ENCODE results near the gene LRSAM1. TPM values are rescaled to one million over a fixed set of nuclear protein-coding genes. Genes with fewer than 3 reads are reported as not detected.

The LRSAM1 gene
- total and polyA plus RNA-seq, 9 of the 15 experiments (the other 6 are each of a cell fraction or from before 2014, with no cell fraction given): 0.07 to 16.2 (median 4.7) TPM

GRCh38 chr9:127422787-127423186, 28.5 kb upstream of the LRSAM1 start:
- no peak for TF ChIP-seq ZC3H4 (CRISPR knock-in tag; IDR thresholded peaks at IDR 0.05; ENCODE audit: borderline replicate concordance)
- no peak for TF ChIP-seq EZH2 (IDR thresholded peaks at IDR 0.05; ENCODE audit: borderline replicate concordance, low read depth, low read length)
- no peak for TF ChIP-seq STAG1 (CRISPR knock-in tag; IDR thresholded peaks at IDR 0.05; ENCODE audit: borderline replicate concordance)
- no peak for TF ChIP-seq KAT8 (IDR thresholded peaks at IDR 0.05; ENCODE audit: low read depth)
- TF ChIP-seq, protein P1, sequence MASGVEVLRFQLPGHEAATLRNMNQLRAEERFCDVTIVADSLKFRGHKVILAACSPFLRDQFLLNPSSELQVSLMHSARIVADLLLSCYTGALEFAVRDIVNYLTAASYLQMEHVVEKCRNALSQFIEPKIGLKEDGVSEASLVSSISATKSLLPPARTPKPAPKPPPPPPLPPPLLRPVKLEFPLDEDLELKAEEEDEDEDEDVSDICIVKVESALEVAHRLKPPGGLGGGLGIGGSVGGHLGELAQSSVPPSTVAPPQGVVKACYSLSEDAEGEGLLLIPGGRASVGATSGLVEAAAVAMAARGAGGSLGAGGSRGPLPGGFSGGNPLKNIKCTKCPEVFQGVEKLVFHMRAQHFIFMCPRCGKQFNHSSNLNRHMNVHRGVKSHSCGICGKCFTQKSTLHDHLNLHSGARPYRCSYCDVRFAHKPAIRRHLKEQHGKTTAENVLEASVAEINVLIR (CRISPR knock-in tag; IDR thresholded peaks at IDR 0.05): no peak
- TF ChIP-seq MAFF (IDR thresholded peaks at IDR 0.05; ENCODE audit: low read length): peak; percentile 51
- no peak for TF ChIP-seq ETV6 (IDR thresholded peaks at IDR 0.05; ENCODE audit: borderline replicate concordance in 1 of 2, low read depth in 2 of 2, low read length in 1 of 2)
- no peak for TF ChIP-seq ETV6 (CRISPR knock-in tag; IDR thresholded peaks at IDR 0.05; ENCODE audit: borderline replicate concordance)
- TF ChIP-seq C11orf30 (IDR thresholded peaks at IDR 0.05; ENCODE audit: low read depth): peak; percentile 67
- TF ChIP-seq PML (IDR thresholded peaks at IDR 0.05; ENCODE audit: low read length): no peak
- no peak for TF ChIP-seq ELF1 (tag; IDR thresholded peaks at IDR 0.05)
- TF ChIP-seq MAFG (tag; conservative IDR thresholded peaks at IDR 0.05): peak; percentile 28; the same call in 1 of the 2 replicates
- TF ChIP-seq, protein P2, sequence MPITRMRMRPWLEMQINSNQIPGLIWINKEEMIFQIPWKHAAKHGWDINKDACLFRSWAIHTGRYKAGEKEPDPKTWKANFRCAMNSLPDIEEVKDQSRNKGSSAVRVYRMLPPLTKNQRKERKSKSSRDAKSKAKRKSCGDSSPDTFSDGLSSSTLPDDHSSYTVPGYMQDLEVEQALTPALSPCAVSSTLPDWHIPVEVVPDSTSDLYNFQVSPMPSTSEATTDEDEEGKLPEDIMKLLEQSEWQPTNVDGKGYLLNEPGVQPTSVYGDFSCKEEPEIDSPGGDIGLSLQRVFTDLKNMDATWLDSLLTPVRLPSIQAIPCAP (CRISPR knock-in tag; IDR thresholded peaks at IDR 0.05; ENCODE audit: borderline replicate concordance): no peak
- TF ChIP-seq ZNF316 (IDR thresholded peaks at IDR 0.05): peak; percentile 83
- TF ChIP-seq MAFK (IDR thresholded peaks at IDR 0.05; ENCODE audit: low read length): peak; percentile 58
- intact Hi-C loops (cut with micrococcal nuclease): loop anchor here (10.0 kb wide), 1 partner anchor 198 kb away; no protein-coding TSS in a partner anchor
- Histone ChIP-seq H3K4me1 (replicated peaks in 1 of 2; ENCODE audit: control insufficient read depth in 2 of 2, insufficient read depth in 2 of 2, low read length in 2 of 2) (peaks cover 32 to 40% of the 10 kb centered on the region in 2 experiments), H3K79me2 (ENCODE audit: control insufficient read depth, insufficient read depth, low read length) (peaks cover 41% of the 10 kb centered on the region), H3K4me3 (peak overlapping the region; percentile 87), H3K9me1 (ENCODE audit: control insufficient read depth, insufficient read depth, low read length) (no peaks in the 10 kb centered on the region), H3K9me3 (replicated peaks; ENCODE audit: control insufficient read depth, insufficient read depth, low read depth, low read length) (no peaks in the 10 kb centered on the region), H3K27ac (ENCODE audit: extremely low read depth, low read depth, low read length) (peak overlapping the region; percentile 6; the same call in 1 of the 3 replicates), H4K20me1 (replicated peaks; ENCODE audit: control insufficient read depth, insufficient read depth, low read length) (0 out of 2 replicates have a peak, but pooled peaks cover 4% of the 10 kb centered on the region), H3K27me3 (ENCODE audit: control insufficient read depth in 2 of 2, insufficient read depth in 2 of 2, low read length in 2 of 2) (no peaks in the 10 kb centered on the region), H3K36me3 (ENCODE audit: control insufficient read depth, insufficient read depth, low read length) (peaks cover 3% of the 10 kb centered on the region; the same call in 2 of the 3 replicates), H3K4me2 (ENCODE audit: insufficient read depth, low read length) (peak overlapping the region; percentile 97), H3K9ac (ENCODE audit: insufficient read depth in 1 of 2, low read depth in 2 of 2, low read length in 2 of 2) (peak overlapping the region; percentile 66 to 84; a peak in 2 of 4 replicates), H2AFZ (ENCODE audit: low read depth, low read length) (0 out of 2 replicates have a peak overlapping the region, but pooled peaks have one; percentile 94)
- FAIRE-seq (no peak), DNase-seq (ENCODE audit: extremely low read depth in 1 of 4, low spot score in 3 of 4) (no peak), ATAC-seq (no peak)
- in situ Hi-C loops (cut with MboI): no loop called here
- CTCF ChIA-PET (ENCODE audit: low intra/inter-chr PET ratio): no interaction called here
- WGBS (ENCODE audit: insufficient coverage, low coverage, missing lambda C conversion rate): 26% methylated on average over 6 of the region's 6 CpGs
- BruUV-seq (replicated peaks): no TSS peak
- POLR2A ChIA-PET: interaction anchor here (0.7 to 2.5 kb wide), 3 partner anchors 23 to 198 kb away, joined by 3 to 30 read pairs (median 4); no protein-coding TSS in a partner anchor

All from K562 (cell line).